Measurements from ENCODE around the gene BET1.

The BET1 gene

GRCh38 chr7:94011714-94012353 is 7.7 kb upstream of the BET1 start:
- no peak for DNase-seq

- DNase-seq: peak; percentile 7
These were observed 4.4 kb upstream of the BET1 start for GRCh38 chr7:94008537-94008936.

GRCh38 chr7:94005753-94006152 is 1.6 kb upstream of the BET1 start:
- no peak for DNase-seq

GRCh38 chr7:94003446-94004023 is 620 bp downstream of the BET1 start:
- DNase-seq: peak; percentile 59

GRCh38 chr7:94001396-94001795 is 2.8 kb downstream of the BET1 start:
- DNase-seq: no peak

- no peak for DNase-seq
These were observed 6.3 kb downstream of the BET1 start for GRCh38 chr7:93997868-93998267.

GRCh38 chr7:93992421-93993110 is 11.6 kb downstream of the BET1 start:
- no peak for DNase-seq

- no peak for DNase-seq
These were observed 16.9 kb downstream of the BET1 start for GRCh38 chr7:93987297-93987696.

GRCh38 chr7:93985101-93985500 is 19.1 kb downstream of the BET1 start:
- DNase-seq: no peak

- no peak for DNase-seq
These were observed 20.1 kb downstream of the BET1 start for GRCh38 chr7:93984024-93984423.

- no peak for DNase-seq
These were observed 22.7 kb downstream of the BET1 start for GRCh38 chr7:93981480-93981874.

- DNase-seq: peak; percentile 53
These were observed 23.2 kb downstream of the BET1 start for GRCh38 chr7:93980744-93981479.

- DNase-seq: no peak
These were observed 26.8 kb downstream of the BET1 start for GRCh38 chr7:93977211-93977950.

GRCh38 chr7:93973134-93973533 is 31.0 kb downstream of the BET1 start:
- DNase-seq: no peak

GRCh38 chr7:93972029-93972725 is 32.0 kb downstream of the BET1 start:
- DNase-seq: no peak

- no peak for DNase-seq
These were observed 35.1 kb downstream of the BET1 start for GRCh38 chr7:93968911-93969620.

- no peak for DNase-seq
These were observed 39.3 kb downstream of the BET1 start for GRCh38 chr7:93964813-93965212.

GRCh38 chr7:93964262-93964661 is 39.9 kb downstream of the BET1 start:
- no peak for DNase-seq

- no peak for DNase-seq
These were observed 43.2 kb downstream of the BET1 start for GRCh38 chr7:93960986-93961385.

- DNase-seq: no peak
These were observed 45.5 kb downstream of the BET1 start for GRCh38 chr7:93958651-93959050.

- no peak for DNase-seq
These were observed 45.9 kb downstream of the BET1 start for GRCh38 chr7:93958216-93958615.

- no peak for DNase-seq
These were observed 46.4 kb downstream of the BET1 start for GRCh38 chr7:93957767-93958166.
